Muscle of leg (tissue), 11 donors: Measurements from ENCODE around the gene BRINP1. TPM values are rescaled to one million over a fixed set of nuclear protein-coding genes. Genes with fewer than 3 reads are reported as not detected.

Experiments used
- DNase-seq: peaks from one replicate; pipeline ENCODE4 v3.0.0; 2013
- H3K27ac ChIP-seq: one replicate; pipeline ENCODE4 v1.5.1; 2013; ENCODE audit warnings: mild to moderate bottlenecking, low read length, control low read depth
- H3K27me3 ChIP-seq: one replicate; pipeline ENCODE4 v1.6.1; 2013; ENCODE audit warnings: low read length; ENCODE audit not compliant: control insufficient read depth, insufficient read depth
- H3K36me3 ChIP-seq: one replicate; pipeline ENCODE4 v1.6.1; 2013; ENCODE audit warnings: low read length; ENCODE audit not compliant: control insufficient read depth, insufficient read depth
- H3K4me1 ChIP-seq: one replicate; pipeline ENCODE4 v1.6.1; 2013; ENCODE audit warnings: low read length; ENCODE audit not compliant: control insufficient read depth, insufficient read depth
- H3K4me3 ChIP-seq: one replicate; pipeline ENCODE4 v1.5.1; 2013; ENCODE audit warnings: low read length, control low read depth
- H3K9me3 ChIP-seq: replicated peaks from 2 replicates; pipeline ENCODE4 v1.6.1; 2013; ENCODE audit warnings: low read depth, low read length; ENCODE audit not compliant: control insufficient read depth
- WGBS: methylation state at CpG from one replicate; pipeline ENCODE4 v1.1.5; 2013; ENCODE audit warnings: missing lambda C conversion rate; ENCODE audit not compliant: insufficient coverage; 5-methylcytosine and 5-hydroxymethylcytosine counted together
- polyA plus RNA-seq, 8 donors: library from polyadenylated mRNA; unstranded; fragments of 120-200 nt; gene quantifications; one replicate each; pipeline versions ENCODE4 v1.2.1 to v1.2.3, GENCODE V29; 2013; ENCODE audit warnings: inconsistent platforms in 1 of 8, low replicate concordance in 1 of 8; ENCODE audit not compliant: insufficient read length in 8 of 8, insufficient read depth in 1 of 8
- total RNA-seq: library from RNA; stranded (reverse); fragments of 120-200 nt; gene quantifications from one replicate; pipeline ENCODE4 v1.2.4, GENCODE V29; 2013

The BRINP1 gene
- total and polyA plus RNA-seq, 9 donors = 0.06 to 1.4 (median 0.18) TPM

GRCh38 chr9:119283078-119283794 is 86.0 kb downstream of the BRINP1 start:
- Histone ChIP-seq H3K4me1 (no peaks in the 10 kb centered on the region), H3K27me3 (peaks cover 2% of the 10 kb centered on the region), H3K36me3 (no peaks in the 10 kb centered on the region), H3K9me3 (no peaks in the 10 kb centered on the region), H3K4me3 (no peak overlapping the region), H3K27ac (no peak overlapping the region)
- 39% methylated on average over 6 of the region's 18 CpGs for WGBS
- peak; percentile 16 for DNase-seq

- Histone ChIP-seq H3K27me3 (peaks cover 2% of the 10 kb centered on the region), H3K4me1 (no peaks in the 10 kb centered on the region), H3K36me3 (no peaks in the 10 kb centered on the region), H3K4me3 (no peak overlapping the region), H3K9me3 (no peaks in the 10 kb centered on the region), H3K27ac (no peak overlapping the region)
- 33% methylated on average over 3 of the region's 6 CpGs for WGBS
- DNase-seq = no peak
Observed at GRCh38 chr9:119282476-119283077, 86.7 kb downstream of the BRINP1 start.

GRCh38 chr9:119280740-119281485 is 88.3 kb downstream of the BRINP1 start:
- WGBS = no CpG with 5 or more reads among the region's 1 CpG
- peaks cover 2% of the 10 kb centered on the region for H3K27me3 ChIP-seq
- H3K9me3 ChIP-seq = no peaks in the 10 kb centered on the region
- H3K4me1 ChIP-seq = no peaks in the 10 kb centered on the region
- H3K4me3 ChIP-seq = no peak overlapping the region
- no peak overlapping the region for H3K27ac ChIP-seq
- H3K36me3 ChIP-seq = no peaks in the 10 kb centered on the region
- no peak for DNase-seq

- H3K27ac ChIP-seq = no peak overlapping the region
- WGBS = 54% methylated on average over 2 of the region's 4 CpGs
- peaks cover 2% of the 10 kb centered on the region for H3K27me3 ChIP-seq
- no peak for DNase-seq
- H3K36me3 ChIP-seq = no peaks in the 10 kb centered on the region
- H3K4me1 ChIP-seq = no peaks in the 10 kb centered on the region
- no peaks in the 10 kb centered on the region for H3K9me3 ChIP-seq
- H3K4me3 ChIP-seq = no peak overlapping the region
Observed at GRCh38 chr9:119278171-119278570, 91.1 kb downstream of the BRINP1 start.

GRCh38 chr9:119273984-119274665 is 95.1 kb downstream of the BRINP1 start:
- Histone ChIP-seq H3K4me1 (no peaks in the 10 kb centered on the region), H3K9me3 (no peaks in the 10 kb centered on the region), H3K27ac (no peak overlapping the region), H3K36me3 (no peaks in the 10 kb centered on the region), H3K4me3 (no peak overlapping the region), H3K27me3 (no peaks in the 10 kb centered on the region)
- 30% methylated on average over 2 of the region's 3 CpGs for WGBS
- DNase-seq = no peak

GRCh38 chr9:119273325-119273904 is 95.8 kb downstream of the BRINP1 start:
- 24% methylated on average over 3 of the region's 5 CpGs for WGBS
- H3K4me3 ChIP-seq = no peak overlapping the region
- no peak for DNase-seq
- H3K9me3 ChIP-seq = no peaks in the 10 kb centered on the region
- H3K27ac ChIP-seq = no peak overlapping the region
- H3K27me3 ChIP-seq = no peaks in the 10 kb centered on the region
- no peaks in the 10 kb centered on the region for H3K36me3 ChIP-seq
- H3K4me1 ChIP-seq = no peaks in the 10 kb centered on the region

DNA sequence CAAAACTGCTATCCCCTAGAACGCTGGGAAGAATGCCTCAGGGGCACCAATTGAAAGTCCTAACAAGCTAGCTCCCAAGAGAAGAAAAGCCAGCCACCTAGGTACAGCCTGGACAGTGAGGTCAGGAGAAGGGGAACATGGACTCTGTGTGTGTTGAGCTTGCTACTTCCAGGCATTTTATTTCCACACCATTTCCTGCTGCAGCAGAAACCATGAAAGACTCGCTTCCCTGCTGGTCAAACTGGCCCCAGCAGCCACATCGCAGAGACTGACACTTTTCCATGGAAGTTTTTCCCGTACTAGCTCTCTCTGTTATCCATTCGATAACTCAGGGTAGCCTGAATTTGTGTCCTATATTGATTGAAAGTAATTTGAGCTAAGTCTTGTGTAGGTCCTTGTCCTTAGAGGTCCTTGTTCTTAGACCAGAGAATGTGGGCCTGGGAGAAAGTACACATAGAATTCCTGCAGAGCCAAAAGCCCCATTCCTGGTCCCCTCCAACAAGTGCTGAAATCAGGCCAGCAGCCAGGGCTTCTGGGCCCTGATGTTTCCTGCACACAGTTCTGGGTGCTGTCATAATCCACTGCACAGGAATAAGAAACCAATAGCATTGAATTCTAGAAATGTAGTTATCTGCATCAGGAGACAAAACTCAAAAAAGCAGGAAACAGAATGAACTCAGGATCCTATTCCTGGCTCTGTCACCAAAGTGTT is 96.6 kb downstream of the BRINP1 start:
- Histone ChIP-seq H3K27me3 (no peaks in the 10 kb centered on the region), H3K27ac (no peak overlapping the region), H3K9me3 (no peaks in the 10 kb centered on the region), H3K36me3 (no peaks in the 10 kb centered on the region), H3K4me1 (no peaks in the 10 kb centered on the region), H3K4me3 (no peak overlapping the region)
- 64% methylated on average over 3 of the region's 5 CpGs for WGBS
- DNase-seq = peak; percentile 23

- 33% methylated on average over 1 of the region's 3 CpGs for WGBS
- Histone ChIP-seq H3K36me3 (no peaks in the 10 kb centered on the region), H3K4me3 (no peak overlapping the region), H3K27ac (no peak overlapping the region), H3K4me1 (no peaks in the 10 kb centered on the region), H3K27me3 (no peaks in the 10 kb centered on the region), H3K9me3 (no peaks in the 10 kb centered on the region)
- no peak for DNase-seq
Observed at GRCh38 chr9:119268985-119269384, 100.2 kb downstream of the BRINP1 start.

DNA sequence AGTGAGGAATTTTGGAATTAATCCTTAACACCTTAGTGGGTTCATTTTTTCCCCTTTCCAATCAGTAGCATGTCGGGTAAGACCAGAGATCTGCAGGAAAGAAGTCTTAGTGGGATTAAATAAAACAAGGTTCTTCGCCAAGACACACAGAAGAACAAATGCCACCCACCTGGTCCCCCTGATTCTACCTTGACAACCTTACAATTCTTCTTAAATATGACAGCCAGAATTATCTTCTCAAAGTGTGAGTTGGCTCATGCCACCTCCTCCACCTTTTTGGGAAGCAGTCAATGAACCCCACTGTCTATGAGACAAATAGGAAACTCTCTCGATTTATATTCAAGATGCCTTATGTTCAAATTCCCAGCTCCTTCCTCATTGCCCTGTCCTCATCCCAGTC is 105.1 kb downstream of the BRINP1 start:
- no peaks in the 10 kb centered on the region for H3K36me3 ChIP-seq
- no peak overlapping the region for H3K27ac ChIP-seq
- H3K4me3 ChIP-seq = no peak overlapping the region
- no peak for DNase-seq
- 100% methylated on average over 1 of the region's 3 CpGs for WGBS
- no peaks in the 10 kb centered on the region for H3K9me3 ChIP-seq
- H3K4me1 ChIP-seq = no peaks in the 10 kb centered on the region
- no peaks in the 10 kb centered on the region for H3K27me3 ChIP-seq
